GM18951 (cell line): Measurements from ENCODE around the gene EXOC3L2.

Experiments used
- POLR2A ChIP-seq: IDR thresholded peaks from 4 replicates; pipeline ENCODE4 v1.6.1; 2011; ENCODE audit warnings: mild to moderate bottlenecking; ENCODE audit not compliant: insufficient read length, insufficient read depth; ENCODE audit errors: extremely low read depth
- in situ Hi-C: fragments of 300-500 bp; cut with MboI; formaldehyde crosslinking; loops from one replicate; pipeline ENCODE4 v1.12.0; 2022; ENCODE audit warnings: low sequenced_read_pairs, mixed read lengths, inconsistent platforms; ENCODE audit not compliant: unreplicated experiment

EXOC3L2 gene

DNA sequence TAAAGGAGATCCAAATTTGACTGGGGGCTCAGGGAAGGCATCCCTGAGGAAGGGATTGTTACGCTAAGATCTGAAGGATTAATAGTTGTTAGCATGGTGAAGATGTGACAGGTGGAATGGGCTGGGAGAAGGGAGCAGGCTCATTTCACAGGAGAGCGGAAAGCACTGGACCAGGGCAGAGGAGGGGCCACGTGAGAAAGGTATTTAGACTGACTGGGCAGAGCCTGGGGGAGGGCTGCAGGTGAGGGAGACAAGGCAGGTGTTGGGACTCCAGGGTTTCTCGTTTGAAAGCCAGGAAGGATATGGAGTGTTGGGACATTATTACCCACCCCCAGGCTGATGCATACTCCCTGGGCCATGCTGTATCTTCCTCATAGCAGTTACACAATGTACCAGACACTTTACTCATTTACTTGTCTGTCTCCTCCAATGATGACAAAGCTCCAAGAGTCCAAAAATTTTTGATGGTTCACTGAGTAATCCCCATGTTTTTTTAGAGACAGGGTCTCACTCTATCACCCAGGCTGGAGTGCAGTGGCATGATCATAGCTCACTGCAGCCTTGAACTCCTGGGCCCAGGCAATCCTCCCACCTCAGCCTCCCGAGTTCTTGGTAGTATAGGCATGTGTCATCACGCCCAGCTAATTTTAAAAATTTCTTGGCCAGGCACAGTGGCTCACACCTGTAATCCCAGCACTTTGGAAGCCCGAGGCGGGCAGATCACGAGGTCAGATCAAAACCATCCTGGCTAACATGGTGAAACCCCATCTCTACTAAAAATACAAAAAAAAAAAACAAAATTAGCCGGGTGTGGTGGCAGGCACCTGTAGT, 69.5 kb downstream of the EXOC3L2 start:
- in situ Hi-C loops, result no loop called here
- no peak for TF ChIP-seq POLR2A

DNA sequence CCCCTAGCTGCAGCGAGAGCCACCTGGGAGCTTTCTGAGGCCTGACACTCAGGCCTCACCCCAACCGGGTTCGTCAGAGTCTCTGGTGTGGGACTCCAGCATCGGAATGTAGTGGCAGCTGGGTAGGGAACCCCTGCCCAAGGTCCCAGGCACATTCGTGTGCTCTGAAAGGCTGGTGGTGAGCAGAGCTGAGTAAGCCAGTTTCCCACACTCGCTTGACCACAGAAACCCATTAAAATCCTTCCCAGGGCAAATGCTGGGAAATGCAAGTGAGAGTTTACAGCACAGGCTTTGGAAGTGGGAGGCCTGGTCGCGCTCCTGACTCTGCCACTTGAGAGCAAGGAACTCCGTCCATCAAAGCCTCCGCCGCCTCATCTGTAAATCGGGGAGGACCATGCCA, 71.4 kb downstream of the EXOC3L2 start:
- in situ Hi-C loops, result no loop called here
- TF ChIP-seq POLR2A, result no peak

DNA sequence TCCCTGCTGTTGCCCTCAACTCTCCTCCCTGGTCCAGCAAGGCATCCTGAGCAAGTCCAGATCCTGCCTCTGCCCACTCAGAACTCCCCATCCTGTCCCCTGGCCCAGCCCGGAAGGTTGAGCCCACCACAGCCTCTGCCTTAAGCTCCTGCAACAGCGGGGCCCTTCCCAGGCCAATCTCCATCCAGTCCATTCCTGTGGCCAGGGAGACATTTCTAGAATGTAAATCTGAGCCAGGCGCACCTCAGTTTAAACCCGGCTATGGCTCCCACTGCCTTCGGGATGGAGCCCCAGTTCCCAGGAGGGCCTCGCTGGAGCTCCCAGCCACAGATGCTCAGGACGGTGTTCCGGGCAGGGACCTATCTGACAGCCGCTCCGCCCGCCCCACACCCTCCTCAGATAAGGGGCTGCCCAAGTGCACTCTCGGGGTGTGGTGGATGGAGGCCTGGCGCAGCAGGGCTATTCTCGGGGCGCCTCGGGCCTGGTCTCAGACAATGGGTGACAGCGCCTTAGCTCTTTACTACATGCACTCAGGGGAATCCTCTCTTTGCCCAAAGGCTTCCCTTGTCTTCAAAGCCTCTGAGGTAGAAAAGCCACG, 72.5 kb downstream of the EXOC3L2 start:
- in situ Hi-C loops, result no loop called here
- TF ChIP-seq POLR2A, result no peak

DNA sequence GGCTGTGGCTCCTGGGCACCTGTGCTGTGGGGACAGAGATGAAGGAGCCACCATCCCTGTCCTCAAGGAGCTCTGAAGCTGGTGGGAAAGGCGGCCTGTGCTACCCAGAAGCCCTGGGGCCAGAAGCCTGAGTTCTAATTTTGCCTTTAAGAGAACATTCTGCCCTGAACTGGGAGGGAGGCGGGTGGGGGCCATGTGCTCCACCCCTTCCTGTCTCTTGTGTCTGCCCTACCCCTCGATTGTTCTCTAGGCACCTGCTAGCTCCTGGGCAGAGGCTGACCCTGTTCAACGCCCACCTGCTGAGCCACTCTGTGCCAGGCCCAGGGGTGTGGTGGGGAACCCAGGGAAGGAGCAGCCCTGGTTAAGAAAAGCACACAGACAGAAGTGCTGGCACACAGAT, 73.0 kb downstream of the EXOC3L2 start:
- in situ Hi-C loops, result no loop called here
- no peak for TF ChIP-seq POLR2A

DNA sequence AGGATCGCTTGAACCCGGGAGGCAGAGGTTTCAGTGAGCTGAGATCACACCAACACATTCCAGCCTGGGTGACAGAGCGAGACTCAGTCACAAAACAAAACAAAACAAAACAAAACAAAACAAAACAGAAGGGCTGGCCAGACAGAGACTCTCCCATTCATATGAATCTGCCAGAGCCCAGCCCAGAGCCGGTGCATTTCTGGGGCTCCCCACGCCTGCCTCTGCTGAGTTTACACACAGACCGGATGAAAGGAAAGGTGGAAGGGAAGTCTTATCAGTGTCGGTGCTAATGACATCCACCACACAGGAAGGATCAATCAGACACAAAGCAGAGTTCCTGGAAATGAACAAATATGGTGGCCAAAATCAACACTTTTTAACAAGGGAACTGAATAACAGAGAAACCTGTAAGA, 74.0 kb downstream of the EXOC3L2 start:
- in situ Hi-C loops, result no loop called here
- no peak for TF ChIP-seq POLR2A

DNA sequence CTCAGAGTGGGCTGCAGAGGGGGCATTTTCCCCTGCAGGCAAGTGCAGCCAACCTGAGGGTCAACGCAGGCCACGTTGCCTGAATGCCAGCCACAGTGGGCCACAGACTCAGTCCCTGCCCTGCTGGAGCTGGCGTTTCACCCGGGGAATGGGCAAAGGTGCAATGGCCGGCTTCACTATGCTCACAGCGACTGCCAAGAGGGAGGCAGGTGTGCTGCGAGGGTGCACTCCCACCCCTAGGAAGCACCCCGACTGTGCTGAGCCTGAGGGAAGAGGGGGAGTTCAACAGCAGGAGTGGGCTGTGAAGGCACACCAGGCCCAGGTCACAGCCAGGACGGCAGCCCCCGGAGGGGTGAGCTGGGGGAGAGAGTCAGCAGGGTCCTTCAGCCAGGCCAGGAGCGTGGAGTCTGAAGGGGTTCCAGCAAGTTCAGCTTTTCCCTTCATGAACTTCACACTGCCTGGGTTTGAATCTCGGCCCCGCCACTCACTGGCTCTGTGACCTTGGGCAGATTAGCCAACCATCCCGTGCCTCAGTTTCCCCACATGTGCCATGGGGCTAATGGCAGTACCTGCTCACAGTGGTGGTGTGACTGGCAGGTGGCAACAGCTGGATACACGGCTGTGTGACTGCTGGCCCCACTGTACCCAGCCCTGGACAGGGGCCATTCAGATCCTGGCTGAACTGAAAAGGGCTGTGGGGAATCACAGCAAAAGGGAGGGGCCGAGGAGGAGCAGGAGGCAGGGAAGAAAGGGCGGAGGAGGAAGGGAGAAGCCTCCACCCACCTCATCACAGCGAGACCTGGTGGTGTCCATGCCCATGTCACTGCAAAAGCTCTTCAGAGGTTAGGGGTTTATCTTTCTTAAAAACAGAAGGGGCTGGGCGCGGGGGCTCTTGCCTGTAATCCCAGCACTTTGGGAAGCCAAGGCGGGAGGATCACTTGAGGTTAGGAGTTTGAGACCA, 74.8 kb downstream of the EXOC3L2 start:
- in situ Hi-C loops, result no loop called here
- TF ChIP-seq POLR2A, result no peak

DNA sequence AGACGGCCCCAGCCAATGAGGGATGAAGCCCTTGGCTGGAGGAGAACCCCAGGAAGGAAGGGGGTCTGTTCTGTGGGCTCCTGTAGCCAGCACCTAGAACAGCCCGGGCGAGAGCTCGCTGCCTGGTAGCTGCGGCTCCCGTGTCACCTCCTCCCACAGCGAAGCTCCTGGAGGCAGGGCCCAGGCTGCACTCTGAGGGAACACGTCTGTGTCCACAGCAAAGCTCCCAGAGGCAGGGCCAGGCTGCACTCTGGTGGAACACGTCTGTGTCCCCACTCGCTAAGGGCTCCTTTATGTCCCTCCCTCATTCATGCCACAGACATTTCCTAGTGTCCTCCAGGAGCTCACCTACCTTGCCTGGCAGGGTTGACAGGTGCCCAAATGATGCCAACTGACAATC, 75.6 kb downstream of the EXOC3L2 start:
- in situ Hi-C loops, result no loop called here
- no peak for TF ChIP-seq POLR2A

DNA sequence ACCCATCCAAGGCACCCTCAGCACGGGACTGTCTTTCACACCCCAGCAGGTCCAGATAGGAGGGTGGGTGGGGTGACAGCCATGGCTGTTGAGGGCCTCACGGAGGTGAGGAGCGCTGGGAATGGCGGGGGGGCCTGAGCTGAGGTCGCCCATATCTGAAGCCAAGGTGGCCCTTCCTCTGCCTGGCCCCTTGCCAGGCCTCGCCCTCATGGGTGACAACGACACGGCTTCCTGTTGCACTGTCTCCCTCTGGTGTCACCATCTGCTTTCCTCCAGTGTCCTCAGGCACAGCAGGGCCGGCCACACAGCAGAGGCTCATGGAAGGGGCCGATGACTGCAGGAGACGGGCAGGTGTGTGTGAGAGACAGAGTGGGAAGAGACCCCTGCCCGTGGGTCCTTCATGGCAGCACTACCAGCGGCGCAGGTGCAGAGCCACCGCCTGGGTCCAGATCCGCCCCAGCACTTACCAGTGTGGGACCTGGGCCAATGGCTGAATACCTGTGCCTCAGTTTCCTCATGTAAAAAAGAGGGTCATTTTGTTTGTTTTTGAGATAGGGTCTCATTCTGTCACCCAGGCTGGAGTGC, 76.3 kb downstream of the EXOC3L2 start:
- TF ChIP-seq POLR2A, result no peak
- in situ Hi-C loops, result no loop called here

DNA sequence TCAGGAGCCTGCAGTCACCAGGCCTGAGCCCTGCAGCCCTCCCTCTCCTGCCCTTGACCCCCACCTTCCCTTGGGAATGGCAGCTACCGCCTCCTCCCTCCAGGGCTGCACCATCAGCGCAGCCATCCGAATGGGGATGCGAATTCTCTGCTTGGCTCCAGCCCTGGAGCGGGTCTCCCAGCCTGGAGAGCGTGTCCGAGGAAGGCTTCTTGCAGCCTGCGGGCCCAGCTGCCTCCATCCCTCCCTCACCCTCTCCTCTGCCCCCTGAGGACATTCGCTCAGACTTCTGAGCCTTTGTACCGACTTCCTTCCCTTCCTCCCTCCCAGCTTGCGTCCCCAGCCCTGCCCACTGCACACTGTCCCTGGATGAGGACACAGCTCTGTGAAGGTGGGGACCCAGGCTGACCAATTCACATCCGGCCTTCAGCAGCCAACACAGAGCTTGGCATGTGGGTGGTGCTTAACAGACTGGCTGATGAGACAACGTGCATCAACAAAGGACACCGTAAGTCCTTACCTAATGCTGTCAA, 78.4 kb downstream of the EXOC3L2 start:
- no peak for TF ChIP-seq POLR2A
- in situ Hi-C loops, result no loop called here

DNA sequence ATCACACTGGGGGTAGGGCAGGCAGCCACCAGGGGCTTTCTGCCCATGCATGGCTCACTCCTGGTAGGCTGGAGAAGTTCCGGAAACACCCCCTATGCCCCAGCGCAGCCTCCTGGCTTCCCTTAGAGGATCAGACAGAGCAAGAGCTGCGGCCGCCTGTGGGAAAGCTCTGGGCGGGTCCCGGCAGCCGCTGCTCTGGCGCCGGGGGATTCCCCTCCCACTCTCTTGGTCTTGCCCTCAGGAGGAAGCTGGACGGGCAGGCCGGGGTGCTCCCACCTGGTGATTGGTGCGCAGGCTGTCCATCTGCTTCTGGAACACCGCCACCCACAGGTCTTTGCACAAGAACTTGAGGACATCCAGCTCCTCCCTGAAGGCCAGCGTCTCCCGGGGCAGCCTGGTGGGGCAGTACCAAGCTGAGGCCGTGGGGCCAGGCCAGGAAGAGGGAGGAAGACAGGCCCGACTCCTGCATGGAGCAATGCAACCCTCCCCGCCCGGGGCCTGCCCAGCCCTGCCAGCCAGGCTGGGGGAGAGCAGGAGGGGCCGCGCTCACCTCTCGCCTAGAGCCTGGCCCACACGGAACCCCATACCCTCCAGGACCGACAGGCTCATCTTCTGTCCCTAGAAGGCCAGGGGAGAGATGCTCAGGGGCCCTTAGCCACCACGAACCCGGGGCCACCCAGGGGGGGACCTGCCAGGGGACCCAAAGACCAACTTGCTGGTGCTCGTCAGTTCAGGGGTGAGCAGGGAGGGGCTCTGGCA, 80.5 kb downstream of the EXOC3L2 start:
- in situ Hi-C loops, result no loop called here
- peak; percentile 47 for TF ChIP-seq POLR2A

DNA sequence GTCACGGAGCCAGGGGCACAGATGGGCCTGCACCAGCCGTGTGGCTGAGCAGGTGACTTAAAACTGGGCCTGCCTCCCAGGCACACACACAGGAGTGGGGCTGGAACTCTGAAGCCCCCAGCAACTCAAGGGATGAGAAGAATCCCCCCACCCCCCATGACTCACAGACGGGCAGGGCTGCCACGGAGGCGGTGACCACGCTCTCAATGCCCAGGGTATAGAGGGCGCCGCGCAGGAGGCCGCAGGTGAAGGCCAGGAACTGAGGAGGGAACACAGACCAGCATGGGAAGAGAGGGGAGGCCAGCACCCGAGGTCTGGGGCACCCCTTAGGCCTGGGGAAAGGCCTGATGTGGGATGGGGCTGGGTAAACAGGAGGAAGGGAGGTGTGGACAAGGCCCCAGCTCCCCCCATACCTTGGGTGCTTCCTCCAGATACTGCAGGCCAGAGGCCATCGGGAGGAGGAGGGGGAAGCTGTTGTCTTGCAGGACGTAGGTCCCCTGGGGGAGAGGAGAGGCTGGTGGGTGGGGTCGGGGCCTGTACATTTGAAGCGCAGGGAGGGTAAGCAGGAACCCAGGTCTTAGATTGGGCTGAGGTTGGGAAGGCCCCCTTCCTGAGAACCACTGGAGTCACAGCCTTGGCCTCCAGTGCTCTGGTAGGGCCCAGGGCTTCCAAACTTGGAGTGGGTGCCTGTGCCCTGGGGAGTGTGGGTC, 81.3 kb downstream of the EXOC3L2 start:
- in situ Hi-C loops, result no loop called here

More for the DNA sequence above, 81.3 kb downstream of the EXOC3L2 start:
- no peak for TF ChIP-seq POLR2A
